Measurements from ENCODE around the gene PCGF3. TPM values are rescaled to one million over a fixed set of nuclear protein-coding genes. Genes with fewer than 3 reads are reported as not detected.

Gene PCGF3
- total RNA-seq, 4 donors from 2014 or later, result 40.0 to 57.6 (median 46.9) TPM

GRCh38 chr4:700587-701264, 4.9 kb upstream of the PCGF3 start:
- no peaks in the 10 kb centered on the region for H3K27me3 ChIP-seq
- no peaks in the 10 kb centered on the region for H3K36me3 ChIP-seq
- DNase-seq, result no peak
- H3K27ac ChIP-seq, result no peak overlapping the region
- peaks cover 11 to 22% (median 13%) of the 10 kb centered on the region in 3 donors for H3K4me1 ChIP-seq
- no peak overlapping the region for H3K4me3 ChIP-seq
- intact Hi-C loops (cut with DNase I), result no loop called here
- TF ChIP-seq POLR2A (IDR thresholded peaks at IDR 0.05), result no peak
- no peak for TF ChIP-seq CTCF (IDR thresholded peaks at IDR 0.05)
- 61 to 88% methylated on average over 12 to 13 of the region's 16 CpGs for WGBS, 2 donors
- no peaks in the 10 kb centered on the region for H3K9me3 ChIP-seq

GRCh38 chr4:702618-703048, 3.0 kb upstream of the PCGF3 start:
- Histone ChIP-seq H3K27ac (no peak overlapping the region), H3K4me1 (peaks cover 18 to 36% (median 24%) of the 10 kb centered on the region in 3 donors), H3K4me3 (no peak overlapping the region), H3K9me3 (no peaks in the 10 kb centered on the region), H3K36me3 (no peaks in the 10 kb centered on the region), H3K27me3 (no peaks in the 10 kb centered on the region)
- intact Hi-C loops (cut with DNase I), result no loop called here
- no peak for TF ChIP-seq POLR2A (IDR thresholded peaks at IDR 0.05)
- TF ChIP-seq CTCF (IDR thresholded peaks at IDR 0.05), result no peak
- 60 to 72% methylated on average over 2 to 4 of the region's 7 CpGs for WGBS, 2 donors
- DNase-seq, result no peak

- TF ChIP-seq CTCF (IDR thresholded peaks at IDR 0.05) (no peak), POLR2A (IDR thresholded peaks at IDR 0.05) (no peak)
- Histone ChIP-seq H3K9me3 (no peaks in the 10 kb centered on the region), H3K27ac (no peak overlapping the region), H3K27me3 (no peaks in the 10 kb centered on the region), H3K4me3 (no peak overlapping the region), H3K4me1 (peaks cover 24 to 46% (median 31%) of the 10 kb centered on the region in 3 donors), H3K36me3 (no peaks in the 10 kb centered on the region)
- intact Hi-C loops (cut with DNase I), result no loop called here
- DNase-seq, result no peak
- 93% methylated on average over 4 of the region's 10 CpGs; no CpG with 5 or more reads in 1 of the 2 donors for WGBS, 2 donors
These were observed 2.1 kb upstream of the PCGF3 start for GRCh38 chr4:703336-704197.

GRCh38 chr4:704198-704891, 1.3 kb upstream of the PCGF3 start:
- Histone ChIP-seq H3K27me3 (no peaks in the 10 kb centered on the region), H3K36me3 (no peaks in the 10 kb centered on the region), H3K27ac (no peak overlapping the region), H3K9me3 (no peaks in the 10 kb centered on the region), H3K4me3 (no peak overlapping the region), H3K4me1 (peaks cover 27 to 49% (median 34%) of the 10 kb centered on the region in 3 donors)
- TF ChIP-seq CTCF (IDR thresholded peaks at IDR 0.05) (no peak), POLR2A (IDR thresholded peaks at IDR 0.05) (no peak)
- WGBS, 2 donors, result 92 to 94% methylated on average over 18 to 30 of the region's 46 CpGs
- intact Hi-C loops (cut with DNase I), result no loop called here
- DNase-seq, result no peak
